WTC11 (cell line): ENCODE data around the gene NSMF.
A peak's percentile ranks its signal among the peaks of the same experiment; 100 is the strongest.

Experiments
- CTCF ChIP-seq: fragments of 200-600 bp; IDR thresholded peaks from 2 replicates; pipeline ENCODE4 v1.8.0; 2022; ENCODE audit warnings: antibody characterized with exemption
- E2F1 ChIP-seq: sonication (generic); formaldehyde crosslinking; IDR thresholded peaks from 2 replicates; pipeline ENCODE4 v1.8.0; 2022; ENCODE audit warnings: mild to moderate bottlenecking, missing genetic modification reagents
- JUN ChIP-seq: sonication (generic); formaldehyde crosslinking; IDR thresholded peaks from 2 replicates; pipeline ENCODE4 v1.8.0; 2023; ENCODE audit warnings: mild to moderate bottlenecking, missing genetic modification reagents
- NFE2L1 ChIP-seq: sonication (generic); formaldehyde crosslinking; IDR thresholded peaks from 2 replicates; pipeline ENCODE4 v1.8.1; 2023; ENCODE audit warnings: missing genetic modification reagents
- NR3C1 ChIP-seq: sonication (generic); formaldehyde crosslinking; conservative IDR thresholded peaks from 2 replicates; pipeline ENCODE4 v1.8.1; 2023; ENCODE audit warnings: low read depth, mild to moderate bottlenecking, missing genetic modification reagents
- RELA ChIP-seq: sonication (generic); formaldehyde crosslinking; IDR thresholded peaks from 2 replicates; pipeline ENCODE4 v1.8.1; 2022; ENCODE audit warnings: missing genetic modification reagents, mild to moderate bottlenecking, borderline replicate concordance
- SMAD3 ChIP-seq: sonication (generic); formaldehyde crosslinking; IDR thresholded peaks from 2 replicates; pipeline ENCODE4 v1.8.0; 2022; ENCODE audit warnings: missing genetic modification reagents, mild to moderate bottlenecking, borderline replicate concordance
- USF1 ChIP-seq: sonication (generic); formaldehyde crosslinking; IDR thresholded peaks from 2 replicates; pipeline ENCODE4 v1.8.0; 2022; ENCODE audit warnings: mild to moderate bottlenecking, missing genetic modification reagents
- ZNF263 ChIP-seq: sonication (generic); formaldehyde crosslinking; IDR thresholded peaks from 2 replicates; pipeline ENCODE4 v1.8.1; 2022; ENCODE audit warnings: low read depth, mild to moderate bottlenecking, moderate library complexity, missing genetic modification reagents
- ZNF423 ChIP-seq: fragments of 250-450 bp; sonication (Bioruptor Pico); IDR thresholded peaks from 2 replicates; pipeline ENCODE4 v2.1.2; 2022; ENCODE audit warnings: mild to moderate bottlenecking, moderate library complexity

GRCh38 chr9:137453643-137454081 lies 5.5 kb downstream of the NSMF start:
- TF ChIP-seq ZNF263 (CRISPR knock-in tag) = no peak
- TF ChIP-seq CTCF = no peak
- TF ChIP-seq RELA (CRISPR knock-in tag) = no peak
- no peak for TF ChIP-seq JUN (CRISPR knock-in tag)
- TF ChIP-seq NFE2L1 (CRISPR knock-in tag) = no peak
- no peak for TF ChIP-seq NR3C1 (CRISPR knock-in tag)
- no peak for TF ChIP-seq E2F1 (CRISPR knock-in tag)
- no peak for TF ChIP-seq SMAD3 (CRISPR knock-in tag)
- TF ChIP-seq ZNF423 (CRISPR knock-in tag) = peak; percentile 43
- no peak for TF ChIP-seq USF1 (CRISPR knock-in tag)
